GM21515 (cell line): ENCODE measurements around the gene RXFP3.
"Not testable (repeated sequence)": the region's sequence is repeated elsewhere in the genome, so short reads cannot be mapped to it uniquely, and the experiment has no call there.

Experiments
- ATAC-seq: cut with Tn5 transposase; IDR thresholded peaks from one replicate; pipeline ENCODE4 v1.9.1; 2021; ENCODE audit not compliant: unreplicated experiment

RXFP3 gene

GRCh38 chr5:33934176-33934575, 2.0 kb upstream of the RXFP3 start:
- peak; percentile 34 for ATAC-seq

GRCh38 chr5:33936004-33936380, 194 bp upstream of the RXFP3 start:
- no peak for ATAC-seq

- ATAC-seq: no peak
Measured at GRCh38 chr5:33937017-33937706, 976 bp downstream of the RXFP3 start.

GRCh38 chr5:33937707-33938506, 1.7 kb downstream of the RXFP3 start:
- ATAC-seq: no peak

- no peak for ATAC-seq
Measured at GRCh38 chr5:33938507-33938796, 2.3 kb downstream of the RXFP3 start.

- ATAC-seq: no peak
Measured at GRCh38 chr5:33938881-33939280, 2.7 kb downstream of the RXFP3 start.

- no peak for ATAC-seq
Measured at GRCh38 chr5:33939556-33940262, 3.5 kb downstream of the RXFP3 start.

GRCh38 chr5:33941090-33941489, 4.9 kb downstream of the RXFP3 start:
- ATAC-seq: no peak

- no peak for ATAC-seq
Measured at GRCh38 chr5:33944543-33945132, 8.5 kb downstream of the RXFP3 start.

GRCh38 chr5:33952175-33952574, 16.0 kb downstream of the RXFP3 start:
- not testable (repeated sequence) for ATAC-seq

- ATAC-seq: no peak
Measured at GRCh38 chr5:33957577-33958150, 21.5 kb downstream of the RXFP3 start.

GRCh38 chr5:33958176-33958575, 22.0 kb downstream of the RXFP3 start:
- no peak for ATAC-seq

- ATAC-seq: no peak
Measured at GRCh38 chr5:33964132-33964700, 28.0 kb downstream of the RXFP3 start.

GRCh38 chr5:33966805-33967204, 30.6 kb downstream of the RXFP3 start:
- ATAC-seq: no peak

GRCh38 chr5:33968211-33969005, 32.2 kb downstream of the RXFP3 start:
- ATAC-seq: no peak

GRCh38 chr5:33969572-33970452, 33.6 kb downstream of the RXFP3 start:
- peak; percentile 61 for ATAC-seq

- ATAC-seq: peak; percentile 62
Measured at GRCh38 chr5:33973271-33973670, 37.1 kb downstream of the RXFP3 start.

- no peak for ATAC-seq
Measured at GRCh38 chr5:33975852-33976251, 39.7 kb downstream of the RXFP3 start.

- no peak for ATAC-seq
Measured at GRCh38 chr5:33976307-33976706, 40.1 kb downstream of the RXFP3 start.
